ENCODE data around the gene ZFP36.
A peak's percentile ranks its signal among the peaks of the same experiment; 100 is the strongest.

Gene ZFP36

GRCh38 chr19:39385629-39386411, 20.8 kb upstream of the ZFP36 start:
- DNase-seq (ENCODE audit: low read depth), result no peak
- no peak for TF ChIP-seq CTCF (IDR thresholded peaks at IDR 0.05; ENCODE audit: control insufficient read depth, extremely low read depth, insufficient read depth)
- no peak overlapping the region for H3K4me3 ChIP-seq (ENCODE audit: low read depth, low read length)

GRCh38 chr19:39386557-39386956, 20.1 kb upstream of the ZFP36 start:
- H3K4me3 ChIP-seq (ENCODE audit: low read depth, low read length), result no peak overlapping the region
- TF ChIP-seq CTCF (IDR thresholded peaks at IDR 0.05; ENCODE audit: control insufficient read depth, extremely low read depth, insufficient read depth), result no peak
- no peak for DNase-seq (ENCODE audit: low read depth)

- H3K4me3 ChIP-seq (ENCODE audit: low read depth, low read length), result no peak overlapping the region
- TF ChIP-seq CTCF (IDR thresholded peaks at IDR 0.05; ENCODE audit: control insufficient read depth, extremely low read depth, insufficient read depth), result no peak
- DNase-seq (ENCODE audit: low read depth), result no peak
Measured at GRCh38 chr19:39388657-39389056, 18.0 kb upstream of the ZFP36 start.

- H3K4me3 ChIP-seq (ENCODE audit: low read depth, low read length), result peak overlapping the region; percentile 98
- DNase-seq (ENCODE audit: low read depth), result no peak
- TF ChIP-seq CTCF (IDR thresholded peaks at IDR 0.05; ENCODE audit: control insufficient read depth, extremely low read depth, insufficient read depth), result no peak
Measured at GRCh38 chr19:39389631-39390414, 16.8 kb upstream of the ZFP36 start.

GRCh38 chr19:39390451-39390750, 16.2 kb upstream of the ZFP36 start:
- TF ChIP-seq CTCF (IDR thresholded peaks at IDR 0.05; ENCODE audit: control insufficient read depth, extremely low read depth, insufficient read depth), result no peak
- H3K4me3 ChIP-seq (ENCODE audit: low read depth, low read length), result peak overlapping the region; percentile 98
- DNase-seq (ENCODE audit: low read depth), result no peak

- peak within 1 kb of the TSS; percentile 98 for H3K4me3 ChIP-seq (ENCODE audit: low read depth, low read length)
- DNase-seq (ENCODE audit: low read depth), result peak; percentile 99
- 0 out of 2 replicates have a peak, but pooled peaks have one; percentile 19 for TF ChIP-seq CTCF (IDR thresholded peaks at IDR 0.05; ENCODE audit: control insufficient read depth, extremely low read depth, insufficient read depth)
Measured at GRCh38 chr19:39390751-39391437, 15.8 kb upstream of the ZFP36 start, which contains the start of the genes MED29 and PAF1. MED29 (plus strand) TSS chr19:39391378; CDS start chr19:39391423, 45 bp downstream. PAF1 (minus strand) TSS chr19:39391106; CDS start chr19:39390864, 242 bp downstream.

All from LNCaP clone FGC (cell line).